Measurements from ENCODE around the gene ADGRF1.

DNA sequence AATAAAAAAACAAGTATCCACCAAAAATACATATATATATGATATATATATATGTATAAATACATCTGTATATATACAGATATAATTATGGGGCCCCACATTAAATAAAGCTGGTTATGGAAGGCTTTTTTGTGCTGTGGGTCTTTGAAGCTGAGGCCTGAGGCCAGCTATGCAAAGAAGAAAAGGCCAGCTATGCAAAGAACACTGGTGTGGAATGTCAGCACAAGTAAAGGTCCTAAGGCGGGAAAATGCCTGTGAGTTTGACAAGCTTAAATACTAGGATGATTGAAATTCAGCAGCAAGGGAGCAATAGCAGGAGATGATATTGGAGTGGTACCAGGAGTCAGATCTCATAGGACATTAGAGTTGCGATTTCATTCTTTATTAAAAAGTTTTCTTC, 25.2 kb downstream of the ADGRF1 start:
- no peak for TF ChIP-seq POLR2AphosphoS5 (IDR thresholded peaks at IDR 0.05; ENCODE audit: low read depth)
- TF ChIP-seq, protein P1, sequence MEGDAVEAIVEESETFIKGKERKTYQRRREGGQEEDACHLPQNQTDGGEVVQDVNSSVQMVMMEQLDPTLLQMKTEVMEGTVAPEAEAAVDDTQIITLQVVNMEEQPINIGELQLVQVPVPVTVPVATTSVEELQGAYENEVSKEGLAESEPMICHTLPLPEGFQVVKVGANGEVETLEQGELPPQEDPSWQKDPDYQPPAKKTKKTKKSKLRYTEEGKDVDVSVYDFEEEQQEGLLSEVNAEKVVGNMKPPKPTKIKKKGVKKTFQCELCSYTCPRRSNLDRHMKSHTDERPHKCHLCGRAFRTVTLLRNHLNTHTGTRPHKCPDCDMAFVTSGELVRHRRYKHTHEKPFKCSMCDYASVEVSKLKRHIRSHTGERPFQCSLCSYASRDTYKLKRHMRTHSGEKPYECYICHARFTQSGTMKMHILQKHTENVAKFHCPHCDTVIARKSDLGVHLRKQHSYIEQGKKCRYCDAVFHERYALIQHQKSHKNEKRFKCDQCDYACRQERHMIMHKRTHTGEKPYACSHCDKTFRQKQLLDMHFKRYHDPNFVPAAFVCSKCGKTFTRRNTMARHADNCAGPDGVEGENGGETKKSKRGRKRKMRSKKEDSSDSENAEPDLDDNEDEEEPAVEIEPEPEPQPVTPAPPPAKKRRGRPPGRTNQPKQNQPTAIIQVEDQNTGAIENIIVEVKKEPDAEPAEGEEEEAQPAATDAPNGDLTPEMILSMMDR (IDR thresholded peaks at IDR 0.05; ENCODE audit: insufficient read depth, low read length) = no peak

Data from HL-60 (cell line).